Measurements from ENCODE around the gene MYLK2. TPM values are rescaled to one million over a fixed set of nuclear protein-coding genes. Genes with fewer than 3 reads are reported as not detected.
"Not testable (repeated sequence)": the region's sequence is repeated elsewhere in the genome, so short reads cannot be mapped to it uniquely, and the experiment has no call there.

MYLK2 gene
- total and polyA plus RNA-seq, 9 donors: 35.0 to 65.5 (median 43.3) TPM

DNA sequence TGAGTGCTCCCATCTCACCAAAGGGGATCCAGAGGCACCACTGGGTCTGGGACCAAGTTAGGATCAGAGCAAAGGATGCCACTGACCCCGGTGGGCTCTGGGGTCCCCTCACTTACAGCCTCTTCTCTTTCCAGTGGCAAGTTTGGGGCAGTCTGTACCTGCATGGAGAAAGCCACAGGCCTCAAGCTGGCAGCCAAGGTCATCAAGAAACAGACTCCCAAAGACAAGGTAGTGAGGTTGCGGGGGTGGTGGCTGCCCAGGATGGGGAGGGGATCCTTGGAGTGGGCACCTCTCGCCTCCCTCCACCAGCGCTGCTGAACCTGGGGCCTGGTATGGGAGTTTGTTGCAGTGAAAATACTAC, 4.9 kb downstream of the MYLK2 start:
- no peak for DNase-seq
- Histone ChIP-seq H3K9me3 (replicated peaks; ENCODE audit: control insufficient read depth, low read depth, low read length) (no peaks in the 10 kb centered on the region), H3K4me1 (ENCODE audit: control insufficient read depth, insufficient read depth, low read length) (peaks cover 33% of the 10 kb centered on the region), H3K27me3 (ENCODE audit: control insufficient read depth, insufficient read depth, low read length) (no peaks in the 10 kb centered on the region), H3K36me3 (ENCODE audit: control insufficient read depth, insufficient read depth, low read length) (peaks cover 28% of the 10 kb centered on the region), H3K27ac (ENCODE audit: low read length) (no peak overlapping the region), H3K4me3 (ENCODE audit: low read length) (no peak overlapping the region)
- WGBS (ENCODE audit: insufficient coverage): no CpG with 5 or more reads among the region's 4 CpGs

GRCh38 chr20:31824554-31825313, 5.6 kb downstream of the MYLK2 start:
- Histone ChIP-seq H3K4me3 (ENCODE audit: low read length) (no peak overlapping the region), H3K9me3 (replicated peaks; ENCODE audit: control insufficient read depth, low read depth, low read length) (no peaks in the 10 kb centered on the region), H3K36me3 (ENCODE audit: control insufficient read depth, insufficient read depth, low read length) (peaks cover 32% of the 10 kb centered on the region), H3K27me3 (ENCODE audit: control insufficient read depth, insufficient read depth, low read length) (no peaks in the 10 kb centered on the region), H3K27ac (ENCODE audit: low read length) (no peak overlapping the region), H3K4me1 (ENCODE audit: control insufficient read depth, insufficient read depth, low read length) (peaks cover 27% of the 10 kb centered on the region)
- WGBS (ENCODE audit: insufficient coverage): 83% methylated on average over 14 of the region's 14 CpGs
- no peak for DNase-seq

- Histone ChIP-seq H3K27ac (ENCODE audit: low read length) (no peak overlapping the region), H3K4me1 (ENCODE audit: control insufficient read depth, insufficient read depth, low read length) (peaks cover 18% of the 10 kb centered on the region), H3K36me3 (ENCODE audit: control insufficient read depth, insufficient read depth, low read length) (peaks cover 38% of the 10 kb centered on the region), H3K27me3 (ENCODE audit: control insufficient read depth, insufficient read depth, low read length) (no peaks in the 10 kb centered on the region), H3K4me3 (ENCODE audit: low read length) (no peak overlapping the region), H3K9me3 (replicated peaks; ENCODE audit: control insufficient read depth, low read depth, low read length) (no peaks in the 10 kb centered on the region)
- no peak for DNase-seq
- 74% methylated on average over 5 of the region's 5 CpGs for WGBS (ENCODE audit: insufficient coverage)
Observed at GRCh38 chr20:31826074-31826473, 6.9 kb downstream of the MYLK2 start.

DNA sequence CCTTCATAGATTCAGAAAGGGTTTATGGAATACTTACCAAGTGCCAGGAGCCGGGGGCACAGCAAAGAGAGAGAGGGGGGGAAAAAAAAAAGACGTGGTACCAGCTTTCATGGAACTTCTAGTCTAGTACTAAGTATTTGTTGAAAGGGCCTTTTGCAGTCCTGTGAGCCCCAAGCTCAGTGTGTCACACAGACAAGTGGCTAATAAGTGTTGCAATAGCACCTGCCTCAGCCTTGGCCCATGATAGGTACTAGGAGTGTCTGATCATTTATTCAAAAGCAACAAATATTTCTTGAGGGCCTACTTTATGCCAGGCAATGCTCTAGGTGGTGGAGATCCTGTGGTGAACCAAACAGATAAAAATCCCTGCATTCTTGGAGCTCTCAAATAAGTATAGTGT, 7.9 kb downstream of the MYLK2 start:
- Histone ChIP-seq H3K27me3 (ENCODE audit: control insufficient read depth, insufficient read depth, low read length) (no peaks in the 10 kb centered on the region), H3K9me3 (replicated peaks; ENCODE audit: control insufficient read depth, low read depth, low read length) (no peaks in the 10 kb centered on the region), H3K4me1 (ENCODE audit: control insufficient read depth, insufficient read depth, low read length) (peaks cover 14% of the 10 kb centered on the region), H3K27ac (ENCODE audit: low read length) (no peak overlapping the region), H3K36me3 (ENCODE audit: control insufficient read depth, insufficient read depth, low read length) (peaks cover 43% of the 10 kb centered on the region), H3K4me3 (ENCODE audit: low read length) (no peak overlapping the region)
- 100% methylated on average over 2 of the region's 2 CpGs for WGBS (ENCODE audit: insufficient coverage)
- DNase-seq: no peak

- not testable (repeated sequence) for H3K27ac ChIP-seq (ENCODE audit: low read length); H3K9me3 ChIP-seq (replicated peaks; ENCODE audit: control insufficient read depth, low read depth, low read length); H3K27me3 ChIP-seq (ENCODE audit: control insufficient read depth, insufficient read depth, low read length); H3K4me1 ChIP-seq (ENCODE audit: control insufficient read depth, insufficient read depth, low read length); DNase-seq; H3K4me3 ChIP-seq (ENCODE audit: low read length)
- 100% methylated on average over 5 of the region's 11 CpGs for WGBS (ENCODE audit: insufficient coverage)
- peaks cover 43% of the 10 kb centered on the region for H3K36me3 ChIP-seq (ENCODE audit: control insufficient read depth, insufficient read depth, low read length)
Observed at GRCh38 chr20:31828016-31828415, 8.9 kb downstream of the MYLK2 start.

DNA sequence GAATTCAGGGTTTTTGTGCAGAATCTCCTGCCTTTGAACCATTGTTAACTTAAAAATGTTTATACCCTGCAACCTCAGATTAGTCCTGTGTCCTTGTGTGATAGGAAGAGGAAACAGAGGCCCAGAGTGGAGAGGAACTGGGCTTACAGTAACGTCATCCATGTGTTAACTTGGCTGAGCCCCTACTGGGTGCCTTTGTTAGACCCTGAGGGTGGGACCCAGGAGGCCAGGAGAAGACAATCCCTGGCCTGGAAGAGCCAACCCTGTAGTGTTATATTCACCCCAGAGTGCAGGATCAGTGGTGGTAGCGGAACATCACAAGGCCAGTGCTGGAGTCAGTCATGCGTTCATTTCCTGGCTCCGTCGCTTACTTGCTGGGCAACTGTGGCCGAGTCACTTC, 10.6 kb downstream of the MYLK2 start:
- Histone ChIP-seq H3K9me3 (replicated peaks; ENCODE audit: control insufficient read depth, low read depth, low read length) (no peaks in the 10 kb centered on the region), H3K27ac (ENCODE audit: low read length) (no peak overlapping the region), H3K27me3 (ENCODE audit: control insufficient read depth, insufficient read depth, low read length) (no peaks in the 10 kb centered on the region), H3K36me3 (ENCODE audit: control insufficient read depth, insufficient read depth, low read length) (peaks cover 41% of the 10 kb centered on the region), H3K4me3 (ENCODE audit: low read length) (no peak overlapping the region), H3K4me1 (ENCODE audit: control insufficient read depth, insufficient read depth, low read length) (peaks cover 13% of the 10 kb centered on the region)
- no peak for DNase-seq
- 79% methylated on average over 5 of the region's 6 CpGs for WGBS (ENCODE audit: insufficient coverage)

DNA sequence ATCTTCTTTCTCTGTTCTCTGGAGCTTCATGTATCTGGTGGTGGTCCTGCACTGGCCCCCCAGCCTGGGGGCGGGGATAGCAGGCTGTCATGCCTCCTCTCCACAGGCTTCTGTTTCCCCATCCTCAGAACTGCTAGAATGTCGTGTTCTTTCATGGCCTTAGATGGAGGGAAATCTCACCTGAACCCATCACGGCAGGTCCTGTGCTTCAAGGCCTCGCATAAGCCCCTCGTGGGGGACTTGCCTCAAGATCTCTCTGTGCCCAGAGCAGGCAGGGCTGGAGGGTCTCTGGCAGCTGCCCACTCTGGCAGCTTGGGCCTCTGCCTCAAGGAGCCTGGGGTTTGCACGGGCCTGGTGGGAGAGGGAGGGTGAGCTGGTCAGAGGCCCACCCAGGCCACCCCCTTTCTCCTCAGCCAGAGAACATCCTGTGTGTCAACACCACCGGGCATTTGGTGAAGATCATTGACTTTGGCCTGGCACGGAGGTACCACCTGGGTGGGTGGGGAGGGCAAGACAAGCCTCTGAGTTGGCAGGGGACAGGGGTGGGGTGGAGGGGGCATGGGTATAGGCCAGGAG, 11.3 kb downstream of the MYLK2 start:
- Histone ChIP-seq H3K27ac (ENCODE audit: low read length) (no peak overlapping the region), H3K4me1 (ENCODE audit: control insufficient read depth, insufficient read depth, low read length) (peaks cover 17% of the 10 kb centered on the region), H3K36me3 (ENCODE audit: control insufficient read depth, insufficient read depth, low read length) (peaks cover 36% of the 10 kb centered on the region), H3K9me3 (replicated peaks; ENCODE audit: control insufficient read depth, low read depth, low read length) (no peaks in the 10 kb centered on the region), H3K27me3 (ENCODE audit: control insufficient read depth, insufficient read depth, low read length) (no peaks in the 10 kb centered on the region), H3K4me3 (ENCODE audit: low read length) (no peak overlapping the region)
- DNase-seq: no peak
- WGBS (ENCODE audit: insufficient coverage): 89% methylated on average over 5 of the region's 8 CpGs

GRCh38 chr20:31831211-31831610, 12.1 kb downstream of the MYLK2 start:
- Histone ChIP-seq H3K27ac (ENCODE audit: low read length) (no peak overlapping the region), H3K4me3 (ENCODE audit: low read length) (no peak overlapping the region), H3K4me1 (ENCODE audit: control insufficient read depth, insufficient read depth, low read length) (peaks cover 24% of the 10 kb centered on the region), H3K27me3 (ENCODE audit: control insufficient read depth, insufficient read depth, low read length) (no peaks in the 10 kb centered on the region), H3K9me3 (replicated peaks; ENCODE audit: control insufficient read depth, low read depth, low read length) (no peaks in the 10 kb centered on the region), H3K36me3 (ENCODE audit: control insufficient read depth, insufficient read depth, low read length) (peaks cover 34% of the 10 kb centered on the region)
- WGBS (ENCODE audit: insufficient coverage): 83% methylated on average over 2 of the region's 6 CpGs
- DNase-seq: no peak

DNA sequence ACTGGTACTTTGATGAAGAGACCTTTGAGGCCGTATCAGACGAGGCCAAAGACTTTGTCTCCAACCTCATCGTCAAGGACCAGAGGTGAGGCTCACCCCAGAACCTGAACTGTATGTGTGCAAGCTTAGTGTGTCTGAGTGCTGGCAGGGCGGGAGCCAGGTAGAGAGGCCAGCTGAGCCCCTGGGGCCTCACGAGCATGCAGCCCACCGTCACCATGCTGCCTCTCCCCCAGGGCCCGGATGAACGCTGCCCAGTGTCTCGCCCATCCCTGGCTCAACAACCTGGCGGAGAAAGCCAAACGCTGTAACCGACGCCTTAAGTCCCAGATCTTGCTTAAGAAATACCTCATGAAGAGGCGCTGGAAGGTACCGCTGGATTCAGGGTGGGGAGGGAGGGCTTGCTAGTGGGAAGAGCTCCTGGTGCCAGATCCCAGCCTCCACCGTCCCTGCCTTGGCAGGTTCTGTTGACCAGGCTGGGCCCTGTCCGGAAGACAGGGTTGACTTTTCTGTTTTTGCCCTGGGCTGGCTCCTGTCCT, 12.7 kb downstream of the MYLK2 start:
- peaks cover 34% of the 10 kb centered on the region for H3K36me3 ChIP-seq (ENCODE audit: control insufficient read depth, insufficient read depth, low read length)
- H3K4me3 ChIP-seq (ENCODE audit: low read length): no peak overlapping the region
- no peak overlapping the region for H3K27ac ChIP-seq (ENCODE audit: low read length)
- H3K4me1 ChIP-seq (ENCODE audit: control insufficient read depth, insufficient read depth, low read length): peaks cover 30% of the 10 kb centered on the region
- H3K27me3 ChIP-seq (ENCODE audit: control insufficient read depth, insufficient read depth, low read length): no peaks in the 10 kb centered on the region
- DNase-seq: no peak
- H3K9me3 ChIP-seq (replicated peaks; ENCODE audit: control insufficient read depth, low read depth, low read length): no peaks in the 10 kb centered on the region
- WGBS (ENCODE audit: insufficient coverage): 82% methylated on average over 17 of the region's 17 CpGs

- 55% methylated on average over 14 of the region's 14 CpGs for WGBS (ENCODE audit: insufficient coverage)
- no peak overlapping the region for H3K4me3 ChIP-seq (ENCODE audit: low read length)
- H3K27ac ChIP-seq (ENCODE audit: low read length): peak overlapping the region; percentile 3
- peaks cover 45% of the 10 kb centered on the region for H3K4me1 ChIP-seq (ENCODE audit: control insufficient read depth, insufficient read depth, low read length)
- H3K9me3 ChIP-seq (replicated peaks; ENCODE audit: control insufficient read depth, low read depth, low read length): no peaks in the 10 kb centered on the region
- H3K27me3 ChIP-seq (ENCODE audit: control insufficient read depth, insufficient read depth, low read length): no peaks in the 10 kb centered on the region
- peaks cover 29% of the 10 kb centered on the region for H3K36me3 ChIP-seq (ENCODE audit: control insufficient read depth, insufficient read depth, low read length)
- peak; percentile 66 for DNase-seq
Observed at GRCh38 chr20:31833130-31833930, 14.2 kb downstream of the MYLK2 start.
